HEK293 (cell line): Measurements from ENCODE around the gene MGLL.
A peak's percentile ranks its signal among the peaks of the same experiment; 100 is the strongest.

Experiments
- BCL11A ChIP-seq: fragments of 450-650 bp; formaldehyde crosslinking; IDR thresholded peaks from 2 replicates; pipeline ENCODE4 v1.5.1; 2016; ENCODE audit warnings: low read depth, missing biosample characterization, missing genetic modification characterization
- BCL6B ChIP-seq: fragments of 450-650 bp; formaldehyde crosslinking; IDR thresholded peaks from 2 replicates; pipeline ENCODE4 v1.5.1; 2017; ENCODE audit warnings: missing biosample characterization, missing genetic modification characterization
- GLIS2 ChIP-seq: fragments of 450-650 bp; formaldehyde crosslinking; IDR thresholded peaks from 2 replicates; pipeline ENCODE4 v1.5.1; 2016; ENCODE audit warnings: missing biosample characterization, missing genetic modification characterization
- HOXC10 ChIP-seq: sonication (generic); formaldehyde crosslinking; IDR thresholded peaks from 2 replicates; pipeline ENCODE4 v1.8.1; 2023; ENCODE audit warnings: mild to moderate bottlenecking, missing genetic modification reagents
- KLF7 ChIP-seq: fragments of 450-650 bp; formaldehyde crosslinking; IDR thresholded peaks from 2 replicates; pipeline ENCODE4 v1.5.1; 2016; ENCODE audit warnings: missing biosample characterization, missing genetic modification characterization, borderline replicate concordance
- PBX3 ChIP-seq: sonication (generic); formaldehyde crosslinking; IDR thresholded peaks from 2 replicates; pipeline ENCODE4 v1.8.1; 2022; ENCODE audit warnings: mild to moderate bottlenecking, moderate library complexity, missing genetic modification reagents
- REPIN1 ChIP-seq: fragments of 450-650 bp; formaldehyde crosslinking; IDR thresholded peaks from 2 replicates; pipeline ENCODE4 v1.5.1; 2017; ENCODE audit warnings: missing biosample characterization, missing genetic modification characterization, low read depth
- WT1 ChIP-seq: fragments of 450-650 bp; formaldehyde crosslinking; IDR thresholded peaks from 2 replicates; pipeline ENCODE4 v1.5.1; 2016; ENCODE audit warnings: missing biosample characterization, missing genetic modification characterization
- ZBTB21 ChIP-seq: fragments of 450-650 bp; formaldehyde crosslinking; IDR thresholded peaks from 2 replicates; pipeline ENCODE4 v1.5.1; 2017; ENCODE audit warnings: missing biosample characterization, missing genetic modification characterization
- ZEB2 ChIP-seq: fragments of 450-650 bp; formaldehyde crosslinking; IDR thresholded peaks from 2 replicates; pipeline ENCODE4 v1.5.1; 2016; ENCODE audit warnings: missing biosample characterization, missing genetic modification characterization
- ZNF10 ChIP-seq: fragments of 450-650 bp; formaldehyde crosslinking; IDR thresholded peaks from 2 replicates; pipeline ENCODE4 v1.5.1; 2017; ENCODE audit warnings: missing biosample characterization, missing genetic modification characterization
- ZNF121 ChIP-seq: fragments of 450-650 bp; formaldehyde crosslinking; IDR thresholded peaks from 2 replicates; pipeline ENCODE4 v1.5.1; 2016; ENCODE audit warnings: missing biosample characterization, missing genetic modification characterization
- ZNF148 ChIP-seq: fragments of 450-650 bp; formaldehyde crosslinking; IDR thresholded peaks from 2 replicates; pipeline ENCODE4 v1.5.0; 2017; ENCODE audit warnings: missing biosample characterization, missing genetic modification characterization, borderline replicate concordance
- ZNF2 ChIP-seq: fragments of 450-650 bp; formaldehyde crosslinking; IDR thresholded peaks from 2 replicates; pipeline ENCODE4 v1.5.1; 2016; ENCODE audit warnings: missing biosample characterization, missing genetic modification characterization
- ZNF221 ChIP-seq: fragments of 450-650 bp; formaldehyde crosslinking; IDR thresholded peaks from 2 replicates; pipeline ENCODE4 v1.5.1; 2017; ENCODE audit warnings: missing biosample characterization, missing genetic modification characterization, borderline replicate concordance
- ZNF248 ChIP-seq: fragments of 450-650 bp; formaldehyde crosslinking; IDR thresholded peaks from 2 replicates; pipeline ENCODE4 v1.5.1; 2017; ENCODE audit warnings: missing biosample characterization, missing genetic modification characterization
- ZNF404 ChIP-seq: fragments of 450-650 bp; formaldehyde crosslinking; IDR thresholded peaks from 2 replicates; pipeline ENCODE4 v1.5.1; 2017; ENCODE audit warnings: missing biosample characterization, missing genetic modification characterization
- ZNF416 ChIP-seq: fragments of 450-650 bp; formaldehyde crosslinking; IDR thresholded peaks from 2 replicates; pipeline ENCODE4 v1.5.1; 2016; ENCODE audit warnings: missing biosample characterization, missing genetic modification characterization
- ZNF423 ChIP-seq: fragments of 450-650 bp; formaldehyde crosslinking; IDR thresholded peaks from 2 replicates; pipeline ENCODE4 v1.5.1; 2016; ENCODE audit warnings: missing biosample characterization, missing genetic modification characterization
- ZNF48 ChIP-seq: fragments of 450-650 bp; formaldehyde crosslinking; IDR thresholded peaks from 2 replicates; pipeline ENCODE4 v1.5.1; 2016; ENCODE audit warnings: missing biosample characterization, missing genetic modification characterization
- ZNF488 ChIP-seq: fragments of 450-650 bp; formaldehyde crosslinking; IDR thresholded peaks from 2 replicates; pipeline ENCODE4 v1.5.1; 2016; ENCODE audit warnings: missing biosample characterization, missing genetic modification characterization
- ZNF529 ChIP-seq: fragments of 450-650 bp; formaldehyde crosslinking; IDR thresholded peaks from 2 replicates; pipeline ENCODE4 v1.5.1; 2017; ENCODE audit warnings: missing genetic modification characterization, missing biosample characterization; ENCODE audit not compliant: insufficient replicate concordance
- ZNF555 ChIP-seq: fragments of 450-650 bp; formaldehyde crosslinking; conservative IDR thresholded peaks from 2 replicates; pipeline ENCODE4 v1.5.1; 2017; ENCODE audit warnings: missing biosample characterization, mild to moderate bottlenecking, missing genetic modification characterization, inconsistent platforms
- ZNF621 ChIP-seq: fragments of 450-650 bp; formaldehyde crosslinking; IDR thresholded peaks from 2 replicates; pipeline ENCODE4 v1.5.1; 2017; ENCODE audit warnings: missing biosample characterization, missing genetic modification characterization
- ZNF623 ChIP-seq: fragments of 450-650 bp; formaldehyde crosslinking; IDR thresholded peaks from 2 replicates; pipeline ENCODE4 v1.5.1; 2016; ENCODE audit warnings: missing biosample characterization, missing genetic modification characterization
- ZNF660 ChIP-seq: fragments of 450-650 bp; IDR thresholded peaks from 2 replicates; pipeline ENCODE4 v1.5.1; 2018; ENCODE audit warnings: missing biosample characterization, mild to moderate bottlenecking, missing genetic modification characterization
- ZNF791 ChIP-seq: fragments of 450-650 bp; formaldehyde crosslinking; IDR thresholded peaks from 2 replicates; pipeline ENCODE4 v1.5.1; 2016; ENCODE audit warnings: missing biosample characterization, missing genetic modification characterization
- ZSCAN16 ChIP-seq: fragments of 450-650 bp; formaldehyde crosslinking; IDR thresholded peaks from 2 replicates; pipeline ENCODE4 v1.5.1; 2016; ENCODE audit warnings: missing biosample characterization, missing genetic modification characterization
- TF ChIP-seq, protein P1 (sequence below): fragments of 450-650 bp; formaldehyde crosslinking; IDR thresholded peaks from 2 replicates; pipeline ENCODE4 v1.5.1; 2016; ENCODE audit warnings: missing biosample characterization, missing genetic modification characterization
- TF ChIP-seq, protein P2 (sequence below): fragments of 450-650 bp; formaldehyde crosslinking; IDR thresholded peaks from 2 replicates; pipeline ENCODE4 v1.5.1; 2016; ENCODE audit warnings: missing biosample characterization, missing genetic modification characterization
- TF ChIP-seq, protein P3 (sequence below): fragments of 450-650 bp; formaldehyde crosslinking; IDR thresholded peaks from 2 replicates; pipeline ENCODE4 v1.5.1; 2016; ENCODE audit warnings: missing biosample characterization, missing genetic modification characterization

MGLL gene

GRCh38 chr3:127823426-127823857 lies 1.1 kb upstream of the MGLL start (continued):
- no peak for TF ChIP-seq ZNF221
- no peak for TF ChIP-seq ZNF621
- TF ChIP-seq ZBTB21 (tag by site-specific recombination): no peak
- no peak for TF ChIP-seq ZNF623
- TF ChIP-seq, protein P1, sequence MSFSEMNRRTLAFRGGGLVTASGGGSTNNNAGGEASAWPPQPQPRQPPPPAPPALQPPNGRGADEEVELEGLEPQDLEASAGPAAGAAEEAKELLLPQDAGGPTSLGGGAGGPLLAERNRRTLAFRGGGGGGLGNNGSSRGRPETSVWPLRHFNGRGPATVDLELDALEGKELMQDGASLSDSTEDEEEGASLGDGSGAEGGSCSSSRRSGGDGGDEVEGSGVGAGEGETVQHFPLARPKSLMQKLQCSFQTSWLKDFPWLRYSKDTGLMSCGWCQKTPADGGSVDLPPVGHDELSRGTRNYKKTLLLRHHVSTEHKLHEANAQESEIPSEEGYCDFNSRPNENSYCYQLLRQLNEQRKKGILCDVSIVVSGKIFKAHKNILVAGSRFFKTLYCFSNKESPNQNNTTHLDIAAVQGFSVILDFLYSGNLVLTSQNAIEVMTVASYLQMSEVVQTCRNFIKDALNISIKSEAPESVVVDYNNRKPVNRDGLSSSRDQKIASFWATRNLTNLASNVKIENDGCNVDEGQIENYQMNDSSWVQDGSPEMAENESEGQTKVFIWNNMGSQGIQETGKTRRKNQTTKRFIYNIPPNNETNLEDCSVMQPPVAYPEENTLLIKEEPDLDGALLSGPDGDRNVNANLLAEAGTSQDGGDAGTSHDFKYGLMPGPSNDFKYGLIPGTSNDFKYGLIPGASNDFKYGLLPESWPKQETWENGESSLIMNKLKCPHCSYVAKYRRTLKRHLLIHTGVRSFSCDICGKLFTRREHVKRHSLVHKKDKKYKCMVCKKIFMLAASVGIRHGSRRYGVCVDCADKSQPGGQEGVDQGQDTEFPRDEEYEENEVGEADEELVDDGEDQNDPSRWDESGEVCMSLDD (tag by site-specific recombination): no peak
- no peak for TF ChIP-seq ZNF121
- TF ChIP-seq HOXC10: no peak
- no peak for TF ChIP-seq ZNF48 (tag by site-specific recombination)
- TF ChIP-seq PBX3 (CRISPR knock-in tag): no peak
- no peak for TF ChIP-seq ZNF248 (tag by site-specific recombination)
- TF ChIP-seq BCL6B: no peak
- TF ChIP-seq, protein P2, sequence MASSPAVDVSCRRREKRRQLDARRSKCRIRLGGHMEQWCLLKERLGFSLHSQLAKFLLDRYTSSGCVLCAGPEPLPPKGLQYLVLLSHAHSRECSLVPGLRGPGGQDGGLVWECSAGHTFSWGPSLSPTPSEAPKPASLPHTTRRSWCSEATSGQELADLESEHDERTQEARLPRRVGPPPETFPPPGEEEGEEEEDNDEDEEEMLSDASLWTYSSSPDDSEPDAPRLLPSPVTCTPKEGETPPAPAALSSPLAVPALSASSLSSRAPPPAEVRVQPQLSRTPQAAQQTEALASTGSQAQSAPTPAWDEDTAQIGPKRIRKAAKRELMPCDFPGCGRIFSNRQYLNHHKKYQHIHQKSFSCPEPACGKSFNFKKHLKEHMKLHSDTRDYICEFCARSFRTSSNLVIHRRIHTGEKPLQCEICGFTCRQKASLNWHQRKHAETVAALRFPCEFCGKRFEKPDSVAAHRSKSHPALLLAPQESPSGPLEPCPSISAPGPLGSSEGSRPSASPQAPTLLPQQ: no peak
- TF ChIP-seq ZNF555: no peak
- TF ChIP-seq WT1: no peak
- peak; percentile 39; the same call in 1 of the 2 replicates for TF ChIP-seq GLIS2 (tag by site-specific recombination)
- no peak for TF ChIP-seq ZSCAN16
- TF ChIP-seq ZNF2 (tag by site-specific recombination): peak; percentile 44; the same call in 1 of the 2 replicates
- no peak for TF ChIP-seq ZNF660 (tag by site-specific recombination)
- TF ChIP-seq ZNF423: no peak
- TF ChIP-seq REPIN1: no peak
- TF ChIP-seq, protein P3, sequence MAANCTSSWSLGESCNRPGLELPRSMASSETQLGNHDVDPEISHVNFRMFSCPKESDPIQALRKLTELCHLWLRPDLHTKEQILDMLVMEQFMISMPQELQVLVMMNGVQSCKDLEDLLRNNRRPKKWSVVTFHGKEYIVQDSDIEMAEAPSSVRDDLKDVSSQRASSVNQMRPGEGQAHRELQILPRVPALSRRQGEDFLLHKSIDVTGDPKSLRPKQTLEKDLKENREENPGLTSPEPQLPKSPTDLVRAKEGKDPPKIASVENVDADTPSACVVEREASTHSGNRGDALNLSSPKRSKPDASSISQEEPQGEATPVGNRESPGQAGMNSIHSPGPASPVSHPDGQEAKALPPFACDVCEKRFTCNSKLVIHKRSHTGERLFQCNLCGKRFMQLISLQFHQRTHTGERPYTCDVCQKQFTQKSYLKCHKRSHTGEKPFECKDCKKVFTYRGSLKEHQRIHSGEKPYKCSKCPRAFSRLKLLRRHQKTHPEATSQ: no peak
- no peak for TF ChIP-seq ZNF10
- TF ChIP-seq ZNF791 (tag by site-specific recombination): no peak
- TF ChIP-seq ZNF488 (tag by site-specific recombination): no peak
- TF ChIP-seq ZEB2: no peak
- TF ChIP-seq ZNF416 (tag by site-specific recombination): no peak
- TF ChIP-seq ZNF529 (tag by site-specific recombination): no peak
- TF ChIP-seq BCL11A (tag by site-specific recombination): no peak
- TF ChIP-seq ZNF404 (tag by site-specific recombination): no peak
- TF ChIP-seq ZNF148 (tag by site-specific recombination): no peak
- no peak for TF ChIP-seq KLF7
